HepG2 (cell line): Measurements from ENCODE around the gene ZFHX3. TPM values are rescaled to one million over a fixed set of nuclear protein-coding genes. Genes with fewer than 3 reads are reported as not detected.
A peak's percentile ranks its signal among the peaks of the same experiment; 100 is the strongest.

Experiments used
- ARID4A ChIP-seq: sonication (generic); formaldehyde crosslinking; IDR thresholded peaks from 2 replicates; pipeline ENCODE4 v1.5.0; 2020; ENCODE audit warnings: mild to moderate bottlenecking, missing genetic modification reagents, borderline replicate concordance
- BRF2 ChIP-seq: sonication (generic); formaldehyde crosslinking; IDR thresholded peaks from 2 replicates; pipeline ENCODE4 v1.8.1; 2022; ENCODE audit warnings: mild to moderate bottlenecking, missing genetic modification reagents
- ERF ChIP-seq: IDR thresholded peaks from 2 replicates; pipeline ENCODE4 v1.6.1; 2018; ENCODE audit warnings: missing biosample characterization, missing genetic modification reagents
- PAXIP1 ChIP-seq: sonication (generic); formaldehyde crosslinking; conservative IDR thresholded peaks from 2 replicates; pipeline ENCODE4 v1.4.0; 2020; ENCODE audit warnings: mild to moderate bottlenecking, missing genetic modification reagents, moderate library complexity
- POLR2A ChIP-seq, 2 experiments: IDR thresholded peaks; 2 replicates each; pipeline ENCODE4 v1.6.1; 2011; ENCODE audit warnings: low read depth in 2 of 2, low read length in 2 of 2, mild to moderate bottlenecking in 1 of 2, moderate library complexity in 1 of 2; ENCODE audit not compliant: insufficient read depth in 1 of 2
- SNAPC5 ChIP-seq: sonication (generic); formaldehyde crosslinking; IDR thresholded peaks from 2 replicates; pipeline ENCODE4 v1.8.1; 2023; ENCODE audit warnings: mild to moderate bottlenecking, missing genetic modification reagents, borderline replicate concordance
- THAP8 ChIP-seq: sonication (generic); formaldehyde crosslinking; IDR thresholded peaks from 2 replicates; pipeline ENCODE4 v1.5.1; 2020; ENCODE audit warnings: missing genetic modification reagents, mild to moderate bottlenecking, borderline replicate concordance
- ZBTB10 ChIP-seq: sonication (generic); formaldehyde crosslinking; IDR thresholded peaks from 2 replicates; pipeline ENCODE4 v1.4.0; 2020; ENCODE audit warnings: missing genetic modification reagents, borderline replicate concordance
- ZNF44 ChIP-seq: sonication (generic); formaldehyde crosslinking; IDR thresholded peaks from 2 replicates; pipeline ENCODE4 v1.5.1; 2020; ENCODE audit warnings: mild to moderate bottlenecking, missing genetic modification reagents
- ZNF512 ChIP-seq: sonication (generic); formaldehyde crosslinking; IDR thresholded peaks from 2 replicates; pipeline ENCODE4 v1.4.0; 2020; ENCODE audit warnings: mild to moderate bottlenecking, missing genetic modification reagents
- ZNF567 ChIP-seq: sonication (generic); formaldehyde crosslinking; IDR thresholded peaks from 2 replicates; pipeline ENCODE4 v1.8.1; 2023; ENCODE audit warnings: mild to moderate bottlenecking, missing genetic modification reagents, borderline replicate concordance
- ZNF766 ChIP-seq: sonication (generic); formaldehyde crosslinking; IDR thresholded peaks from 2 replicates; pipeline ENCODE4 v1.5.0; 2020; ENCODE audit warnings: missing genetic modification reagents, borderline replicate concordance
- polyA plus RNA-seq, 8 experiments: library from polyadenylated mRNA; depleted of rRNA in 3 of 8; stranded (reverse) in 7 of 8; unstranded in 1 of 8; fragments of >200 nt; fragmentation: Illumina TruSeq in 4 of 8; extraction: Trizol in 4 of 8; gene quantifications; 2 replicates each; pipeline versions ENCODE4 v1.2.1 to v1.2.3, GENCODE V29; 2011 to 2016; ENCODE audit warnings: low read depth in 4 of 8, missing spikeins in 1 of 8, mixed read lengths in 1 of 8; ENCODE audit not compliant: insufficient read depth in 1 of 8
- total RNA-seq, 5 experiments: library from RNA; depleted of rRNA; stranded (reverse); fragments of >200 nt; fragmentation: Illumina TruSeq; extraction: Trizol; gene quantifications; 2 replicates each; pipeline ENCODE4 v1.2.3, GENCODE V29; 2016; ENCODE audit warnings: low read depth in 1 of 5

Gene ZFHX3
- total and polyA plus RNA-seq, 2 of the 13 experiments (the other 11 are each of a cell fraction or from before 2014, with no cell fraction given): 5.0 to 6.0 TPM

- TF ChIP-seq ZBTB10 (CRISPR knock-in tag): peak; percentile 41; the same call in 1 of the 2 replicates
- no peak for TF ChIP-seq POLR2A (IDR thresholded peaks at IDR 0.05; ENCODE audit: insufficient read depth in 1 of 2, low read depth in 2 of 2, low read length in 2 of 2)
- no peak for TF ChIP-seq ZNF766
- 0 out of 2 replicates have a peak, but pooled peaks have one; percentile 56 for TF ChIP-seq ZNF567 (CRISPR knock-in tag)
- TF ChIP-seq ZNF44 (CRISPR knock-in tag): no peak
- TF ChIP-seq ZNF512 (CRISPR knock-in tag): no peak
- TF ChIP-seq ARID4A (CRISPR knock-in tag): peak; percentile 60; the same call in 1 of the 2 replicates
- TF ChIP-seq ERF (CRISPR knock-in tag): peak; percentile 90
- TF ChIP-seq THAP8 (CRISPR knock-in tag): no peak
- TF ChIP-seq BRF2: no peak
- TF ChIP-seq SNAPC5 (CRISPR knock-in tag): no peak
- peak; percentile 80 for TF ChIP-seq PAXIP1 (CRISPR knock-in tag)
Observed at GRCh38 chr16:72927199-72928089, 120.5 kb downstream of the ZFHX3 start (continued).
